ENCODE results near the gene PAX7. TPM values are rescaled to one million over a fixed set of nuclear protein-coding genes. Genes with fewer than 3 reads are reported as not detected.

PAX7 gene
- total RNA-seq, 6 experiments from 2014 or later: not detected

DNA sequence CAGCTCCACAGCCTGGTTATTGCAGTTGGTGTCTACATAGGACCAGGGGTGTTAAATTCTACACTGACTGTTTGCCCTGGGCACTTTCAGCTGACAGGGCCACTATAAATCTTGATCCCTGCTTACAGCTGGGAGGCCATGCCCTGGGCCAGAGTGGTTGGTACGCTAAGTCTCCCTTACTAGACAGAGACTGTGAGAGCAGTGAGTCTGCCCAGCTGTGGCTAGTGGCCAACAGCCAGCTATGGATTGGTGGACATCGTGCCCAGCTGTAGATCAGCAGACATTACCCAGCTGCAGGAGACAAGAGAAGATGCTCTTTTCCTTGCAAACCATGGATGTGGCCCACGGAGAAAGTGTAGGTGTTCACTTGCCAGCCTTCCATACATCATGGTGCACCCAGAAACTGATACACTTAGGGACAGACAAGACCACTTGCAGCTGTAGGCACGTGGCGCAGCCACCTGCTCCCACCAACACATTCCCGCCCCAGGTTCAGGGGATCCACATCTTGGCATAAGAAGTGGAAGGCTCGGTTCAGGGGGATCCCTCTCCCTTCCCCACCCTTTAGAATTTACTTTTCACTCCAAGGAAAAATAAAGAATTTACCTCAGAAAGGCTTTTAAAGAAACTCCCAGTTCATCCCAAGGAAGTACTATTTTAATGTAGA lies 16.4 kb upstream of the PAX7 start:
- TF ChIP-seq CTCF (IDR thresholded peaks at IDR 0.05) (no peak), POLR2A (IDR thresholded peaks at IDR 0.05) (no peak)
- WGBS (ENCODE audit: insufficient coverage, low coverage, low lambda C conversion rate, missing lambda C conversion rate): 30% methylated on average over 4 of the region's 7 CpGs
- no peak for DNase-seq

DNA sequence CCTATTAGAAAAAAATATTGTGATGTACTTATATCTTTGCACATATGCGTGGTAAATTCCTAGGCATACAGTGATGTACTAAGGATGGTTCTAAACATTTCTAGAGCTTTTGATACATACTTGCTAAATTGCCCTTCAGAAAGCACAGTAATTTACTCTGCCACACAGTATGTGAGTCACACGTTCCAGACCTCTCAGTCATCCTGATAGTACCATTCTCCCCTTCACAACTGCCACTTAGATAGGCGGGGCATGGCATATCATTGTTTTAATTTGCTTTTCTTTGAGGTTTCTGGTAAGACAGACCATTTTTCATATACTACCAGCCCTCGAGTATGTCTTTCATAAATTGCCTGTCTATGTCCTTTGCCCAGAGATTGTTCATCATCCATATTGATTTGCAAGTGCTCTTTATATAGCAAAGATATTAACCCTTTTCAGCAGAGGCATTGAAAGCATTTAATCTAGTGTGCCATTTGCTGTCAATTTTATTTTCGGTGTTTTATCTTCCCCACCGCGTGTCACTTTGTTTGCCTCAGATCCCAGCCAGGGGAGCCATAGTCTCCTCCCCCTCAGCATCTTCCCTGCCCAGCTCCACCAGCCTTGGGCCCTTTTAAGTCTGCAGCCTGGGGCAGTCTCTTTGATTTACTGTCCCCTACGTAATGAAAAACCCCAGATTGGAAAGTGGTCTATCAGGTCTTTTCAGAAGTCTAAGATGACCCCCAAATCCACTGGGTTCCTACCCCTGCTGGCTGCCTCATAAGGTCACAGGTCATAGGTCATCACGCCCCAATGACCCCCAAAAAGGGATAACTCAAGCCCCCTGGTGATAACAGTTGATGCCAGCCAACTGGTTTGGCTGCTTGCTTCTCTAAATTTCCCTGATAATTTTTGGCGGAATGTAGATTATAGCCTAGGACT lies 11.8 kb upstream of the PAX7 start:
- Histone ChIP-seq H3K36me3 (no peaks in the 10 kb centered on the region), H3K4me3 (no peak overlapping the region), H3K9me3 (no peaks in the 10 kb centered on the region), H3K27ac (no peak overlapping the region), H3K4me1 (no peaks in the 10 kb centered on the region), H3K27me3 (no peaks in the 10 kb centered on the region)
- intact Hi-C loops (cut with DNase I): no loop called here
- no peak for TF ChIP-seq CTCF (IDR thresholded peaks at IDR 0.05)
- no peak for TF ChIP-seq POLR2A (IDR thresholded peaks at IDR 0.05)
- DNase-seq (no peak), ATAC-seq (no peak)
- WGBS (ENCODE audit: insufficient coverage, low coverage, low lambda C conversion rate, missing lambda C conversion rate): 42% methylated on average over 10 of the region's 10 CpGs

More for the DNA sequence above, 16.4 kb upstream of the PAX7 start:
- Histone ChIP-seq H3K27me3 (no peaks in the 10 kb centered on the region), H3K9me3 (no peaks in the 10 kb centered on the region), H3K4me1 (no peaks in the 10 kb centered on the region), H3K36me3 (no peaks in the 10 kb centered on the region), H3K4me3 (no peak overlapping the region), H3K27ac (no peak overlapping the region)
- no peak for ATAC-seq
- intact Hi-C loops (cut with DNase I): no loop called here

DNA sequence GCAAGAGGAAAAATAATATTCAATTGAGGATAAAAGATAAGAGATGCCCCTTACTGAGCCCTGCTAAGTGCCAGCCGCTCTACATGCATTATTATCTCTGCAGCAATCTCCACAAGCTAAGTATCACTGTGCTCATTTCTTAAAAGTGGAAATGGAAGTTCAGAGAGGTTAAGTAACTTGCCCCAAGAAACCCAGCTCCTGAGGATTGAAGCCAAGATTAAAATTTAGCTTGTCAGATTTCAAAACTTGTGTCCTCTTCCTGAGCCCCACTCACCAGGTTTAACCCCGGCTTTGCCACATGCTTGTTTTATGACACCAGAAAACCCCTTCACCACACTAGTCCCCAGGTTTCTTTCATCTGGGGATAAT lies 11.2 kb upstream of the PAX7 start:
- no peak for ATAC-seq
- no peak overlapping the region for H3K27ac ChIP-seq
- no peaks in the 10 kb centered on the region for H3K36me3 ChIP-seq
- intact Hi-C loops (cut with DNase I): no loop called here
- TF ChIP-seq CTCF (IDR thresholded peaks at IDR 0.05) (no peak), POLR2A (IDR thresholded peaks at IDR 0.05) (no peak)
- no peaks in the 10 kb centered on the region for H3K4me1 ChIP-seq
- H3K4me3 ChIP-seq: no peak overlapping the region
- 15% methylated on average over 2 of the region's 2 CpGs for WGBS (ENCODE audit: insufficient coverage, low coverage, low lambda C conversion rate, missing lambda C conversion rate)
- no peaks in the 10 kb centered on the region for H3K9me3 ChIP-seq
- H3K27me3 ChIP-seq: no peaks in the 10 kb centered on the region
- no peak for DNase-seq

- H3K4me3 ChIP-seq: no peak overlapping the region
- no peak overlapping the region for H3K27ac ChIP-seq
- peaks cover 9 to 12% of the 10 kb centered on the region in 2 donors for H3K27me3 ChIP-seq
- no peak for TF ChIP-seq CTCF (IDR thresholded peaks at IDR 0.05)
- no peak for TF ChIP-seq POLR2A (IDR thresholded peaks at IDR 0.05)
- H3K9me3 ChIP-seq: no peaks in the 10 kb centered on the region
- 58% methylated on average over 4 of the region's 8 CpGs for WGBS (ENCODE audit: insufficient coverage, low coverage, low lambda C conversion rate, missing lambda C conversion rate)
- intact Hi-C loops (cut with DNase I): no loop called here
- no peaks in the 10 kb centered on the region for H3K4me1 ChIP-seq
- ATAC-seq: no peak
- no peak for DNase-seq
- H3K36me3 ChIP-seq: no peaks in the 10 kb centered on the region
Measured at GRCh38 chr1:18628511-18628910, 2.1 kb upstream of the PAX7 start.
